C4-2B (cell line): ENCODE data around the gene MAML3.

Experiments used
- H3K27ac ChIP-seq: fragments of 450-650 bp; 2 replicates; pipeline ENCODE4 v1.5.1; 2017
- ZFX ChIP-seq: fragments of 450-650 bp; IDR thresholded peaks from 2 replicates; pipeline ENCODE4 v1.6.1; 2017
- TF ChIP-seq, protein P1 (sequence below): fragments of 450-650 bp; conservative IDR thresholded peaks from 2 replicates; pipeline ENCODE4 v1.5.1; 2017; ENCODE audit warnings: mild to moderate bottlenecking

Gene MAML3

DNA sequence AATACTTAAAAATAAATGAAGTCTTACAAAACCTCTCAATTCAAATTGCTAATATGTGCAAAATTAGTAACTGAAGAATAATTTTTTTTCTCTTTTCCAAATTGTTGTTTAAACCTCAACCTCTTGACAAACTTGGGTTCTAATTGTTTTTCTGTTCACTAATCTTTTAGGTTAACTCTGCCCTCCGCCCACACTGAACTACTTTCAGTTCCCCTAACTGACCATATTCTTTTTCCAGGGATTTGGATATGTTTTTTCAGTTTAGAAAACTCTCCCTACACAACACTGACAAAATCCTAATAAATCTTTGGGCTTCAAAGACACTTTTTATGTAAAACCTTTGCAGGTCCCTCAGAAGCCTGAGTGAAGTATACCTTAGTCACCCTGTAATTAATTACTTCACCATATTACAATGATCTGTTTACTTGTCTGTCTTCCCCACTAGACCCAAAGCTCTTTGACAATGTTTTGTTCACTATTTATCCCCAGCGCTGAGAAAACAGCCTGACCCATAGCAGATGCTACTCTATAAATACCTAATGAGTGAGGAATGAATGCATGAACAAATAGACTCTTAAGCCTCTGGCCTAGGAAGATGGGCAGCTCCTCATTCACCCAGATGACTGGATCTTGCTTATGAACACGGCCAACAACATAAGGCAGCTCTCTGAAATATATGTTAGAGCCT is 134.9 kb downstream of the MAML3 start:
- TF ChIP-seq, protein P1, sequence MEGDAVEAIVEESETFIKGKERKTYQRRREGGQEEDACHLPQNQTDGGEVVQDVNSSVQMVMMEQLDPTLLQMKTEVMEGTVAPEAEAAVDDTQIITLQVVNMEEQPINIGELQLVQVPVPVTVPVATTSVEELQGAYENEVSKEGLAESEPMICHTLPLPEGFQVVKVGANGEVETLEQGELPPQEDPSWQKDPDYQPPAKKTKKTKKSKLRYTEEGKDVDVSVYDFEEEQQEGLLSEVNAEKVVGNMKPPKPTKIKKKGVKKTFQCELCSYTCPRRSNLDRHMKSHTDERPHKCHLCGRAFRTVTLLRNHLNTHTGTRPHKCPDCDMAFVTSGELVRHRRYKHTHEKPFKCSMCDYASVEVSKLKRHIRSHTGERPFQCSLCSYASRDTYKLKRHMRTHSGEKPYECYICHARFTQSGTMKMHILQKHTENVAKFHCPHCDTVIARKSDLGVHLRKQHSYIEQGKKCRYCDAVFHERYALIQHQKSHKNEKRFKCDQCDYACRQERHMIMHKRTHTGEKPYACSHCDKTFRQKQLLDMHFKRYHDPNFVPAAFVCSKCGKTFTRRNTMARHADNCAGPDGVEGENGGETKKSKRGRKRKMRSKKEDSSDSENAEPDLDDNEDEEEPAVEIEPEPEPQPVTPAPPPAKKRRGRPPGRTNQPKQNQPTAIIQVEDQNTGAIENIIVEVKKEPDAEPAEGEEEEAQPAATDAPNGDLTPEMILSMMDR: no peak
- no peak for TF ChIP-seq ZFX
- no peak overlapping the region for H3K27ac ChIP-seq

DNA sequence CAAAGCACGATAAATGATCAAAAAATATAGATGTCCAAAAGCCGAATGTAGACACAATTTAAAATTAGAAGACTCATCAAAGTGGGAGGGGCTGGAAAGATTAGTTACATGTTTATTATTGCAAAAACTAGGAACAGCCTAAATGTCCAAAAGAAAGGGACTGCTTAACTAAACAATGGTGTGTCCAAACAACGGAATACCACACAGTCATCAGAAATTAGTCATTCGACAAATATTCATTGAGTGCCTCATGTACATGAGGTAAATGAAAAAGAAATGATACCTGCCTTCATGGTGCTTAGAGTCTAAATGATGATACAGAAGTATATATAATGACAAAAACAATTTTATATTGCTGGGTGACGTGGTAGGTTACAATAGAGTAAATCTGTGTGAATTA is 139.7 kb downstream of the MAML3 start:
- no peak for TF ChIP-seq ZFX
- no peak overlapping the region for H3K27ac ChIP-seq

DNA sequence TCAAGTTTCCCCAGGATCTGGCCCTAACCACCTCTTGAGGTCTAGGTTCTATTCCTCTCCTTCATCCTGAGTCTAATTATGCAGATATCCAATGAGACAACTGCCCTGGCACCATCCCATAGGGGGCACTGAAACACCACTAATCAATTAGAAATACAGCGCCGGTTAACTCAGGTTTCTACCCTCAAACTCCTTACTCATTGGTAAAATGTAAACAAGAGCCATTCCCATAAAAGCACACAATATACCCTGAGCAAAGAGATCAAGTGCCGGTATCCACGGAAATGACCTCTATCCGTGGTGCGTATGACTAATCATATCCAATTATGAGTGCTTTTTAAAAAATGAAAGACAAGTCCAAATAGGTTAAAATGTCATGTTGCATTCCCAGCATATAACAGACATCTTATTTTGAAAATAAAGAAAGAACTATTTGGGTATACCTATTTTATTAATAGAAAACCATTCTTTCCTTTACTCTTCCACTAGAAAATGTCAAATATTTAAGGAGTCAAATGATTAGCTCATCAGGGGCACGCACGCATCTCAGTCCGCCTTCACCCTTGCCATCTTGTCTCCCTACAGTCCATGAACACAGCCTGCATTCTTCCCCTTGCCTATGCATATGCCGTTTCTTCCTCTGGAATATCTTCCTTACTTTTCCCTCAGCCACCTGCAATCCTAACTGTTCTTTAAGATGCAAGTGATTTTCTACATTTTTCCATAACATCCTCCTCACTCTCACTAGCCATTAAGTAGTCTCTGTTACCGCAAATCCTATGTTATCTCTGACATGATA is 141.1 kb downstream of the MAML3 start:
- TF ChIP-seq, protein P1: peak; percentile 65
- no peak for TF ChIP-seq ZFX
- no peak overlapping the region; the same call in 1 of the 2 replicates for H3K27ac ChIP-seq

DNA sequence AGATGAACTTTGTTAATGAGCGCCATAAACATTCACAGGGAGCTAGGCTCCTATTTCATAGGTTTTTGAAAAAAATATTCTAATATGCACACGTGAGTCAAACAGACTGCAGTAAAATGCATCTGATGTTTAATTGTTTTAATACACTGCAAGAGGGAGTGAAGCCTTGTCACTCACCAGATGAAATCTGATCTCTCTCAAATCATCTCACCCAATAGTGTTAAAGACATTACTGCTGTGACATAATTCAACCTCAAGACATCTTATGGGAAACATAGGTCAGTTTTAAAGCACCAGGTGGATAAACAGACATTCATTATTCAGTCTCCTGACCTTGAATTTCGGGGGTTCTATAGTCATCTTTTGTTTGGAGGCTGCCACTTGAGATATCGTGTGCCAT is 148.3 kb downstream of the MAML3 start:
- no peak overlapping the region for H3K27ac ChIP-seq
- TF ChIP-seq, protein P1: no peak
- TF ChIP-seq ZFX: no peak

DNA sequence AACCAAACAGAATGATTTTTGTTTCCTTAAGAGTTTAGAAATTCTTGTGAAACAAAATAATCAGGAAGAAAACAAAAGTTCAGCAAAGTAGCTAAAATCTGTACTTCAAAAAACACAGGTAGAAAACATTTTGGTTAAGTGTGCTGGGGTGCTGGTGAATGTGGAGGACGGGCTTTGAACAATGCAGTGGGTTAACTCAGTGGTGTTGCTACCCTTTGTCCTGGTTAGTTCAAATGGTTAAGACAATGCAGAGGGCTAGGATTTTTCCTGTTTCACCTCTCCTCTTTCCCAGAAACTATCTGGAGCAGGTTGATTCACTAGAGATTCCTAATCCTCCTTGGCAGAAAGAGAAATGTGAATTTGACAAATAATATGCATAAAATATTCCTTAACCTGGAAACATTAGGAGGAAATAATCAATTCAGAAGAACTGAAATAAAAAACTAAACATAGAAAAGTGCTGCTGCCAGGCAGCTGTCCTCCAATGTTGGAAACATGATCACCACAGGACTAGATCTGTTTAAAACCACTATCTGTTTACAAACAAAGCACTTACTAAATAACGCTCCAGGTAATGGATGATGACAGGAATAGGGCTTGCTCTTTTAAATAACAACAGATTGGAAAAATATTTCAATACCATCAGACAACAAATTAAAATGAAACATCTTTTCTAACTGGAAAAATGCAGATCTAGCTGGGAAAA is 148.9 kb downstream of the MAML3 start:
- H3K27ac ChIP-seq: 0 out of 2 replicates have a peak overlapping the region, but pooled peaks have one; percentile 30
- TF ChIP-seq, protein P1: no peak
- no peak for TF ChIP-seq ZFX

DNA sequence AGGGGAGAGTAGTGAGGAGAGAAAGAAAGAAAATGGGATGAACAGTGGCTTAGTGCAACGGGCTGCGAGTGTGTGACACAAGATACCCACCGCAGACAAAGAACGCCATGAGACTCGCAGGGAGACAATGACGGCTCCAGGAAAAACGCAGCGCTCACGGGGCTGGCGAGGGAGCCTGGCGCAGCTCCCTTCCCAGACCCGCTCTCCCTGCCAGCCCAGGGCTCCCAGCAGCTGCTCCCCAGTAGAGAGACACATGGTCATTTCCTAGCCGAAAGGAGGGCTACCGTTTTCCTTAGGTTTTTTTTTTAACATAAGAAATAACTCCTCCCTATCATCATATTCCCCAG is 149.5 kb downstream of the MAML3 start:
- H3K27ac ChIP-seq: 0 out of 2 replicates have a peak overlapping the region, but pooled peaks have one; percentile 30
- no peak for TF ChIP-seq ZFX
- TF ChIP-seq, protein P1: no peak

DNA sequence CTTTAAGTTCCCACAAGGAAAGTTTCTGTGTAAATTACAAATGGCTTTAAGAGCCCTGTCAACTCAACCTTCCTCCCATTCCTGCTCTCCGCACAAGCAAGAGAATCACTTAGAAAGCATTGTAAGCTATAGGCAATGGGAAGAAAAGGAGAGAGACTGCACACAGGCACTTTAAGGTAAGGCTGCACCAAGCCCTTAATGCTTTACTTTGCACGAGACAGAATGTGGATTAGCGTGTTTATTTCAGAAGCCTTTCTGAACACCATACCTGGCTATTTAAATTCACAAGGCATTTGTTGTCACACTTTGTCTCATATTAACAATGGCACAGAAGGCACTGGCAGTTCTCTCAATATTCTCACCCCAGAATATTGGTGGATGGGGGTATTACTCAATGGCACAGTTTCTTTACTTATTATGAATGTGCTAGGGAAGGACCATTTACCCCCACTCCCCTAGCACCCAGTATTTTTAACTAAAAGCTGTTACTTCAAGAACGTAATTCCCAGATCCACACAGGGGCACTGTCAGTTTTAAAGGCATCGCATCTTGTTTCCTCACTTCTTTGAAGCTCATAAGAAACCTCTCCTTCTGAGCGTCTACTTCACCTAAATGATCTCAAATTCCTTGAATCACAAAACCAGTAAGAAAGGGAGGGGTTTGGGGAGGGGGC is 150.0 kb downstream of the MAML3 start:
- H3K27ac ChIP-seq: 0 out of 2 replicates have a peak overlapping the region, but pooled peaks have one; percentile 30
- TF ChIP-seq, protein P1: no peak
- no peak for TF ChIP-seq ZFX
